Jurkat, Clone E6-1 (cell line): ENCODE measurements around the gene KLHL6. TPM values are rescaled to one million over a fixed set of nuclear protein-coding genes. Genes with fewer than 3 reads are reported as not detected.

Experiments
- DNase-seq: peaks from one replicate; pipeline ENCODE4 v3.0.0-alpha.2; 2011; ENCODE audit warnings: low read depth, low spot score
- H3K4me3 ChIP-seq: 2 replicates; pipeline ENCODE4 v1.5.1; 2011; ENCODE audit warnings: mild to moderate bottlenecking, low read length, control low read depth, moderate library complexity
- polyA plus RNA-seq: library from polyadenylated mRNA; unstranded; fragments of >200 nt; gene quantifications from one replicate; pipeline ENCODE4 v1.2.1, GENCODE V29; 2012; ENCODE audit warnings: missing spikeins; ENCODE audit not compliant: insufficient read length, insufficient read depth

Gene KLHL6
- polyA plus RNA-seq, result 1.5 TPM

- peak within 1 kb of the TSS; percentile 57 for H3K4me3 ChIP-seq
- peak; percentile 84 for DNase-seq
These were observed at the start of gene KLHL6 for GRCh38 chr3:183555541-183556081. KLHL6 (minus strand) TSS chr3:183555706; CDS start chr3:183555653, 53 bp downstream.

GRCh38 chr3:183597959-183598358, 42.5 kb upstream of the KLHL6 start:
- H3K4me3 ChIP-seq, result no peak overlapping the region
- no peak for DNase-seq

GRCh38 chr3:183594636-183595035, 39.1 kb upstream of the KLHL6 start:
- H3K4me3 ChIP-seq, result no peak overlapping the region
- DNase-seq, result no peak

- no peak for DNase-seq
- no peak overlapping the region for H3K4me3 ChIP-seq
These were observed 37.3 kb upstream of the KLHL6 start for GRCh38 chr3:183592821-183593220.

- DNase-seq, result no peak
- H3K4me3 ChIP-seq, result no peak overlapping the region
These were observed 36.5 kb upstream of the KLHL6 start for GRCh38 chr3:183591881-183592521.

GRCh38 chr3:183590442-183590841, 34.9 kb upstream of the KLHL6 start:
- DNase-seq, result no peak
- no peak overlapping the region for H3K4me3 ChIP-seq

GRCh38 chr3:183587336-183587735, 31.8 kb upstream of the KLHL6 start:
- DNase-seq, result peak; percentile 62
- no peak overlapping the region for H3K4me3 ChIP-seq

GRCh38 chr3:183586477-183586876, 31.0 kb upstream of the KLHL6 start:
- DNase-seq, result peak; percentile 30
- no peak overlapping the region for H3K4me3 ChIP-seq

GRCh38 chr3:183584914-183585280, 29.4 kb upstream of the KLHL6 start:
- DNase-seq, result no peak
- H3K4me3 ChIP-seq, result no peak overlapping the region

GRCh38 chr3:183584246-183584913, 28.9 kb upstream of the KLHL6 start:
- H3K4me3 ChIP-seq, result no peak overlapping the region
- DNase-seq, result no peak

- DNase-seq, result no peak
- H3K4me3 ChIP-seq, result no peak overlapping the region
These were observed 28.1 kb upstream of the KLHL6 start for GRCh38 chr3:183583331-183584245.

- H3K4me3 ChIP-seq, result no peak overlapping the region
- no peak for DNase-seq
These were observed 26.7 kb upstream of the KLHL6 start for GRCh38 chr3:183582161-183582560.

GRCh38 chr3:183581496-183582155, 26.1 kb upstream of the KLHL6 start:
- no peak overlapping the region for H3K4me3 ChIP-seq
- no peak for DNase-seq

- H3K4me3 ChIP-seq, result no peak overlapping the region
- DNase-seq, result no peak
These were observed 24.7 kb upstream of the KLHL6 start for GRCh38 chr3:183579967-183580900.

GRCh38 chr3:183578179-183578578, 22.7 kb upstream of the KLHL6 start:
- H3K4me3 ChIP-seq, result no peak overlapping the region

GRCh38 chr3:183577346-183577745, 21.8 kb upstream of the KLHL6 start:
- no peak overlapping the region for H3K4me3 ChIP-seq

More at GRCh38 chr3:183578179-183578578, 22.7 kb upstream of the KLHL6 start:
- DNase-seq, result no peak

GRCh38 chr3:183576487-183577107, 21.1 kb upstream of the KLHL6 start:
- peak; percentile 60 for DNase-seq
- H3K4me3 ChIP-seq, result no peak overlapping the region

More at GRCh38 chr3:183577346-183577745, 21.8 kb upstream of the KLHL6 start:
- DNase-seq, result no peak

- no peak overlapping the region for H3K4me3 ChIP-seq
- DNase-seq, result no peak
These were observed 17.4 kb upstream of the KLHL6 start for GRCh38 chr3:183572935-183573334.
